ENCODE measurements around the gene ADISSP. TPM values are rescaled to one million over a fixed set of nuclear protein-coding genes. Genes with fewer than 3 reads are reported as not detected.

The ADISSP gene
- total RNA-seq, 3 donors from 2014 or later = 12.3 to 29.3 (median 15.7) TPM

GRCh38 chr20:3706774-3707507 lies 60.6 kb downstream of the ADISSP start:
- Histone ChIP-seq H3K36me3 (no peaks in the 10 kb centered on the region), H3K27me3 (no peaks in the 10 kb centered on the region), H3K27ac (no peak overlapping the region), H3K4me1 (peaks cover 0 to 3% of the 10 kb centered on the region in 2 donors), H3K4me3 (no peak overlapping the region), H3K9me3 (no peaks in the 10 kb centered on the region)
- no peak for TF ChIP-seq POLR2AphosphoS5 (IDR thresholded peaks at IDR 0.05)
- TF ChIP-seq, protein P1, sequence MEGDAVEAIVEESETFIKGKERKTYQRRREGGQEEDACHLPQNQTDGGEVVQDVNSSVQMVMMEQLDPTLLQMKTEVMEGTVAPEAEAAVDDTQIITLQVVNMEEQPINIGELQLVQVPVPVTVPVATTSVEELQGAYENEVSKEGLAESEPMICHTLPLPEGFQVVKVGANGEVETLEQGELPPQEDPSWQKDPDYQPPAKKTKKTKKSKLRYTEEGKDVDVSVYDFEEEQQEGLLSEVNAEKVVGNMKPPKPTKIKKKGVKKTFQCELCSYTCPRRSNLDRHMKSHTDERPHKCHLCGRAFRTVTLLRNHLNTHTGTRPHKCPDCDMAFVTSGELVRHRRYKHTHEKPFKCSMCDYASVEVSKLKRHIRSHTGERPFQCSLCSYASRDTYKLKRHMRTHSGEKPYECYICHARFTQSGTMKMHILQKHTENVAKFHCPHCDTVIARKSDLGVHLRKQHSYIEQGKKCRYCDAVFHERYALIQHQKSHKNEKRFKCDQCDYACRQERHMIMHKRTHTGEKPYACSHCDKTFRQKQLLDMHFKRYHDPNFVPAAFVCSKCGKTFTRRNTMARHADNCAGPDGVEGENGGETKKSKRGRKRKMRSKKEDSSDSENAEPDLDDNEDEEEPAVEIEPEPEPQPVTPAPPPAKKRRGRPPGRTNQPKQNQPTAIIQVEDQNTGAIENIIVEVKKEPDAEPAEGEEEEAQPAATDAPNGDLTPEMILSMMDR (IDR thresholded peaks at IDR 0.05) = no peak
- no peak for TF ChIP-seq POLR2A (IDR thresholded peaks at IDR 0.05)
- intact Hi-C loops (cut with DNase I; ENCODE audit: low total_unique reads) = no loop called here
- DNase-seq (ENCODE audit: low spot score in 2 of 2) = no peak

DNA sequence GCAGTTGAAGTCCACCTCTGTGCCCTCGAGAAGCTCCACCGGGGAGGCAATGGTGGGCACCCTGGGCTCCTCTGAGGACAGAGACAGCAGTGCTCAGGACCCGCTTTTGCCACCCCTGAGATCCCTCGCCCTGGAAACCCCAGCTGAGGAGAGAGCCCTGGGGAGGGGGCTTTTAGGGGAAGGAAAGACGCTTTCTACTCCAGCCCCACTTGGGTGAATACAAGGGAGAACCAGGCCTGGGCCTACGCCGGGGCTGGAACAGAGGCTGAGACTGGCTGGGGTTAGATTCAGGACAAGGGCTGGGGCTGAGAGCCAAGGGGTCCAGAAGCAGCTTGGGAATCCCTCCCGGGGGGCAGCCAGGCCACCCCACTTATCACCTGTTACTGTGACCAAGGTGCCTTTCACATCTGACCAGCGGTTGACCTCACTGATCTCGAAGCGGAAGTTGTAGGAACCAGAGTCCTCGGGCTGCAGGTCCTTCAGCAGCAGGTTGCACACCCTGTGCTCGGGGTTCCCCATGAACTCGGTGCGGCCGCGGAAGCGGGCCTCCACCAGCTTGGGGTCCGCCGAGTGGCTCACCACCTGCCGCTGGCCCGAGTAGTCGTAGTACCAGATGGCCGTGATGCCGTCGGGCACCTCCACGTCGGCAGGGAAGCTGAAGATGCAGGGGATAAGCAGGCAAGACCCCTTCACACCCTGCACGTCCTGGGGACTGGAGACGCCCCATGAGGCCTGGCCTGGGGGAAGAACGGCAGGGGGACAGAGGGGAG lies 61.4 kb downstream of the ADISSP start:
- H3K4me3 ChIP-seq = no peak overlapping the region
- peaks cover 0 to 3% of the 10 kb centered on the region in 2 donors for H3K4me1 ChIP-seq
- no peak for DNase-seq (ENCODE audit: low spot score in 2 of 2)
- TF ChIP-seq, protein P1 (IDR thresholded peaks at IDR 0.05) = no peak
- TF ChIP-seq POLR2AphosphoS5 (IDR thresholded peaks at IDR 0.05) (no peak), POLR2A (IDR thresholded peaks at IDR 0.05) (no peak)
- intact Hi-C loops (cut with DNase I; ENCODE audit: low total_unique reads) = no loop called here
- H3K9me3 ChIP-seq = no peaks in the 10 kb centered on the region
- no peak overlapping the region for H3K27ac ChIP-seq
- H3K27me3 ChIP-seq = no peaks in the 10 kb centered on the region
- no peaks in the 10 kb centered on the region for H3K36me3 ChIP-seq

GRCh38 chr20:3705491-3705969 lies 62.0 kb downstream of the ADISSP start:
- Histone ChIP-seq H3K27me3 (no peaks in the 10 kb centered on the region), H3K4me1 (peaks cover 0 to under 1% of the 10 kb centered on the region in 2 donors), H3K36me3 (no peaks in the 10 kb centered on the region), H3K4me3 (no peak overlapping the region), H3K9me3 (no peaks in the 10 kb centered on the region), H3K27ac (no peak overlapping the region)
- no peak for TF ChIP-seq POLR2A (IDR thresholded peaks at IDR 0.05)
- TF ChIP-seq, protein P1 (IDR thresholded peaks at IDR 0.05) = no peak
- no peak for TF ChIP-seq POLR2AphosphoS5 (IDR thresholded peaks at IDR 0.05)
- DNase-seq (ENCODE audit: low spot score in 2 of 2) = no peak
- intact Hi-C loops (cut with DNase I; ENCODE audit: low total_unique reads) = no loop called here

DNA sequence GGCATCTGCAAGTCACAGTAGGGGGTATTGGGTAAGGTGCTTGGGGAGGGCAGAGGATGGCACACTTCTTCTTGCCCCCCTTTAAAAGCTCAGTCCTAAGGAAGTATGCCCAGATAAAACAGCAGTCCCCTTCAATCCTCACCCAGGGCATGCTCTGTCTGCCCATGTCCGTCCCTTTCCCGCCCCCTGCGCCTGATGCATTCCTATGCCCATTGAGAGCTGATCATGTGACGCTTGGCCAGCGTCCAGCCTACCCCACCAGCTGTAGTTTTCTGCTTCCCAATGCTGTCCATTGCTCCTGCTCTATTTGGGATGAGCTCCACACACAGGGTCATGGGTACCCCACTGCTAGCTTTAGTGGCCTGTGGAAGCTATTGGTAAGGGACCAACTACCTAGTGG lies 63.5 kb downstream of the ADISSP start:
- no peaks in the 10 kb centered on the region for H3K36me3 ChIP-seq
- TF ChIP-seq POLR2AphosphoS5 (IDR thresholded peaks at IDR 0.05) = no peak
- intact Hi-C loops (cut with DNase I; ENCODE audit: low total_unique reads) = no loop called here
- H3K9me3 ChIP-seq = no peaks in the 10 kb centered on the region
- no peak for DNase-seq (ENCODE audit: low spot score in 2 of 2)
- no peaks in the 10 kb centered on the region for H3K4me1 ChIP-seq
- no peaks in the 10 kb centered on the region for H3K27me3 ChIP-seq
- H3K4me3 ChIP-seq = no peak overlapping the region
- H3K27ac ChIP-seq = no peak overlapping the region

Other genes starting within 250 kb of the ADISSP start
- gene GFRA4, start 104.4 kb downstream of the ADISSP start, total RNA-seq = not detected
- gene ADAM33, start 85.7 kb downstream of the ADISSP start, total RNA-seq = 10 to 100 TPM; 29.4 to 39.5 (median 37.4) TPM
- gene SIGLEC1, start 55.2 kb downstream of the ADISSP start, total RNA-seq = 10 to 100 TPM in 1 of 3 donors, 1 to 10 TPM in 2; 2.0 to 32.0 (median 6.9) TPM
- gene HSPA12B, start 35.1 kb downstream of the ADISSP start, total RNA-seq = 10 to 100 TPM in 1 of 3 donors, 1 to 10 TPM in 2; 7.0 to 25.2 (median 9.3) TPM
- gene SPEF1, start 13.7 kb upstream of the ADISSP start, total RNA-seq = under 1 TPM in 2 of 3 donors, not detected in 1; 0.33 to 0.88 TPM
- 10 to 100 TPM; 55.5 to 69.8 (median 68.2) TPM for gene CENPB, start 19.0 kb upstream of the ADISSP start, total RNA-seq
- gene CDC25B, start 28.6 kb upstream of the ADISSP start, total RNA-seq = 10 to 100 TPM; 18.1 to 25.0 (median 22.0) TPM
- gene AP5S1, start 52.8 kb upstream of the ADISSP start, total RNA-seq = 10 to 100 TPM; 11.1 to 13.8 (median 11.8) TPM
- gene MAVS, start 79.1 kb upstream of the ADISSP start, total RNA-seq = 10 to 100 TPM; 23.3 to 32.3 (median 24.6) TPM
- gene PANK2, start 121.6 kb upstream of the ADISSP start, total RNA-seq = 10 to 100 TPM; 38.2 to 40.1 (median 38.7) TPM
- 10 to 100 TPM in 2 of 3 donors, 1 to 10 TPM in 1; 8.8 to 27.2 (median 22.0) TPM for gene RNF24, start 247.8 kb upstream of the ADISSP start, total RNA-seq